ENCODE data around the gene EFHD1. TPM values are rescaled to one million over a fixed set of nuclear protein-coding genes. Genes with fewer than 3 reads are reported as not detected.
"Not testable (repeated sequence)": the region's sequence is repeated elsewhere in the genome, so short reads cannot be mapped to it uniquely, and the experiment has no call there.

Gene EFHD1
- total RNA-seq, 1 experiment from 2014 or later = 0.52 TPM

- no peak for DNase-seq (ENCODE audit: low read depth)
Observed at GRCh38 chr2:232647261-232647660, 13.9 kb downstream of the EFHD1 start.

DNA sequence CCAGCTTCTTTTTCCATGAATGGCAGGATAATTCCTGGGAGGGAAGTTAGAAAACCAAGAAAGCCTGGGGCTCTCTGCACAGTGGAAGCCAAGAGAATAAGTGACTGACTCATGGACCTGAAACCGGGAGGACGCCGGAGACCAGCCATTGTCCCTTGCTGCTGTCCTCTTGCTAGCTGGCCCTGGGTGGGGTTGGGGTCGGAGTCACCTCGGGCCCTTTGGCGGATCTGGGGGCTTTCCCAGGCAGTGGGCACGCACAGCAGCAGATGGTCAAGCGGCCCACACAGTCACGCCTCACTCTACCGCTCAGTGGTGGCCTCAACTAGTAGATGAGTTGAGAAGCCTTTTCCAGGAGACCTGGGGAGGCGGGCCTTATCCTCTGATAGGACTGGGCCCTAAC is 15.6 kb downstream of the EFHD1 start:
- DNase-seq (ENCODE audit: low read depth) = no peak

DNA sequence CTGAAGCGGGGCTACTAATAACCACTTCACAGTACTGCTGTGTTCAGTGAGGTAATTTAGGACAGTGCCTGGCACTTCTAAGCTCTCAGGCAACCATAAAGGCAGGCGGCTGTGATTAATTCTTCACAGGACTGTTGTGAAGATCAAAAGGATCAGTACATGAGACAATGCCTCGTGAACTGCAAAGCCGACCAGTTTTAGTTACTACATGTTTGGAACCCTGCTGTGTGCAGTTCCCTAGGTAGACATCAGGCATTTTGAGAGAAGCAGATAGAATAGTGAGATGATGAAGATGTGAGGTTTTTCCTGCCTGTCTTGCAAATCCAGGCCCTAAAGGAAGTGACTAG is 19.1 kb downstream of the EFHD1 start:
- DNase-seq (ENCODE audit: low read depth) = no peak

GRCh38 chr2:232653441-232653840 is 20.0 kb downstream of the EFHD1 start:
- no peak for DNase-seq (ENCODE audit: low read depth)

DNA sequence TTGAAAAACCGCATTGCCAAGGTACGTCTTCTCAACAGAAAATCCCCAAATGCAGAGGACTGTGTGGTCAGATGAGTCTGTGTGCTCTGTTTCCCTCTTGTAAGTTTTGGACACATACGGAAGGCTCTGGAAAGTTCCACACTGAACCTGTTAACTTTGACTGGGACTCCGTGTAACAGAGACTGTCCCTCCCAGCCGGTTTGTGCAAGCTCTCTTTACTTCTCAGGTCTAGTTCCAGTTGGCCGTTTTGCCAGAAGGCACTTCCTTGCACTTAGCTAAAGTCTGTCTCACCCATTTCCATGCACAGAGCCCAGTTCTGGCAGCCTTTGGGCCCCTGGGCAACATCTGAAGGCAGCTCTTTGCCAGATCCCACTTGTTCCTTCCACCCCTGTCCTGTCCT is 22.0 kb downstream of the EFHD1 start:
- no peak for DNase-seq (ENCODE audit: low read depth)

- DNase-seq (ENCODE audit: low read depth) = peak; percentile 32
Observed at GRCh38 chr2:232658217-232658785, 24.9 kb downstream of the EFHD1 start.

DNA sequence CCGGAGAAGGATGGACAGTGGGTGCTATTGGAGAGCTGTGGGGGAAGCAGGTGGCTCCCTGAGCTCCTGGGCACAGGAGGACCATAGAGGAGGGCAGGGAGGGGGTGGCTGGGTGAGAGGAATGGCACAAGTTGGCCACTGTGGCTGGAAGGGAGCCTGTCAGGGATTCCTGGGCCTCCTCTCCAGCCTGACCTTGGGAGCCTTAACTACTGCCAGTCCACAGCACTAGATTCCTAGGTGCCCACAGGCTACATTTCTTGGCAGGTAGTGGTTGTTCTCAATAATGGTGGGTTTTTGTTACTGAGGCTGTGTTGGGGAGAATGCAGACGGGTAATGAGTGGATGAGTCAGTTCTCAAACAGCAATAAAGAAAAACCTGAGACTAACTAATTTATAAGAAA is 26.0 kb downstream of the EFHD1 start:
- no peak for DNase-seq (ENCODE audit: low read depth)

DNA sequence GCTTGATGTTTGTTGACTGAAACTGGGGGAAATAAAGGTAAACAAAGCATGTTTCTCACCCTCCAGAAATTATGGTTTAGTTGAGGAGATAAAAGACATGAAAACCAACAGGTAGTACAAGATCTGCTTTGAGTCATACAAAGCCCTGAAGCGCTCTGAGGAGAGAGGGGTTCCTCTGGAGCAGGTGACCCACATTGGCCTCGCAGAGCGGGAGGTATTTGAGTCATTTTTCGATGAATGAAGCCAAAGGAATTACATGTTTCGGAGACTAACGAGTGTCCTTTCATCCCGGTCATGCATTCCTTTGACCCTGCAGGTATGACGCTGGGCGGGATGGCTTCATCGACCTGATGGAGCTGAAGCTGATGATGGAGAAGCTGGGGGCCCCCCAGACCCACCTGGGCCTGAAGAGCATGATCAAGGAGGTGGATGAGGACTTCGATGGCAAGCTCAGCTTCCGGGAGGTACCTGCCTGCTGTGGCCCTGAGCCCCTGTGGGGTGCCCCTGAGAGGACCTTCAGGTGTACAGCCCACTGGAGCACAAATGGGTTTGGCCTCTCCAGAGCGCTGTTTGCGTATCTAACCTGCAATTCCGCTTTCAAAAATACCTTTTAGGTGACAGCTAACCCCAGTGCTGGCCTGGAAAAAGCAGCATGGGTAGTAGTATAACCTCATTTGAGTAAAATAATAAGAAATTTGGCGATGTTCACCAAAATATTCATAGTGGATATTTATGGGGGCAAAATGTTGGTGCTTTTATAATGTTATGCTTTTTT is 29.3 kb downstream of the EFHD1 start:
- no peak for DNase-seq (ENCODE audit: low read depth)

- no peak for DNase-seq (ENCODE audit: low read depth)
Observed at GRCh38 chr2:232666051-232666805, 32.8 kb downstream of the EFHD1 start.

- no peak for DNase-seq (ENCODE audit: low read depth)
Observed at GRCh38 chr2:232667989-232668583, 34.7 kb downstream of the EFHD1 start.

DNA sequence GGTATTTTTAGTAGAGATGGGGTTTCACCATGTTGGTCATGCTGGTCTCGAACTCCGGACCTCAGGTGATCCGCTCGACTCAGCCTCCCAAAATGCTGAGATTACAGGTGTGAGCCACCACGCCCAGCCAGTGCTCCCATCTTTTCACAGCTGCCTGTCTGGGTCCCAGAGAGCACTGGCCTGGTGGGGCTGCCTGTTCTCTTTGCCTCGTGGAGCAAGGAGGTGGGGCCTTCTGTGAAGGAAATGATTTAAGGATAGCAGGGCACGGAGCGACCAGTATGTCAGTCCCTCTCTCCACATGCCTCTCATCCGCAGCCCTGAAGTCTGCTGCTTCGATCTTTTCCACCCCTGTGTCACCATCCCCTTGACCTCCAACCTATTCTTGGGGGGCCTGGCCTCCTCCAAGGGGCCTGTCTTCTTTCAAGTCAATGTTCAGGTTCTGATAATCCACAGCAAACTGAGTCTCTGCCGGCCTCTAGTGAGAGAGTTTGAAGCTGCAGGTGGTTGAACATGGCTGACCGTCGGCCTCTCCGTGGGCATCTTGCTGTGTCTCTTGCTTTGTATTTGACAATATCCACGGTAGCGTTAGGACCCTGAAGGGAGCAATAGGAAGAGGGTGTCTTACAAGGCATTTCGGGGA is 35.5 kb downstream of the EFHD1 start:
- DNase-seq (ENCODE audit: low read depth) = no peak

DNA sequence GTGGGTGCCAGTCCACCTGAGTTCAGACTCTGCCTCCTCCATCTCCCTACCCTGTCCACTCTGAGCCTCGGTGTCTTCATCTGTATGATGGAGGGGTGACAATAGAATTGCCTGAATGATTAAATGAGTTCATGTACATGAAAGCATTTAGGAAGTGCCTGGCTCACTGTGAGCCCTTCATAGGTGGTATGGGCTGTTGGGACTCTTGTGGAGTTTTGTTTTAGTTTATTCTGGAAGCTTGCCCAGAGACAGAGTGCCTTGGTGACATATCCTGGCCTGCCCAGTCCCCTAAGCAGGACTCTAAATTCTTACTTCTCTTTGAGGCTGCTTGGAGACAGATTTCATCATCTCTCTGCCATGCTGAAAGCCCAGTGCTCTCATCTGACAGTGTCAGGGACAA is 39.2 kb downstream of the EFHD1 start:
- DNase-seq (ENCODE audit: low read depth) = no peak

- no peak for DNase-seq (ENCODE audit: low read depth)
Observed at GRCh38 chr2:232674491-232674890, 41.1 kb downstream of the EFHD1 start.

DNA sequence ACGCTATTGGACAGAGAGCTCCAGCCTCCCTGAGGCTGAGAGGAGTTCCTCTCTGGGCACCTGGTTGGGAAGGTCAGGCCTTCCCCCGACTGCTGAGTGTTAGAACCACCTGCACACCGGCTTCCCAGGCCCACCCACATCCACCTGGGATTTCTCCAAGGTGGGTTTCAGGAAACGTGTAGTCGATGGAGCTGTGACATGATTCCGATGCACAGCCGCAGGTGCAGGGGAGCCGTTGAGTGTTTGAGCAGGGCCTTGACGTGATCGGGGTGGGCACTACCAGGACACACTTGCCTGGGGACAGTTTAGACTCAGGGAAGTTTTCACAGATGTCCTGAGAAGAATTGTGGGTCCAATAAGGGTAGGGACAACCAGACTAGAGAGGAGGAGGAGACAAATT is 42.0 kb downstream of the EFHD1 start:
- no peak for DNase-seq (ENCODE audit: low read depth)

GRCh38 chr2:232680006-232680405 is 46.6 kb downstream of the EFHD1 start:
- DNase-seq (ENCODE audit: low read depth) = no peak

- no peak for DNase-seq (ENCODE audit: low read depth)
Observed at GRCh38 chr2:232681527-232681926, 48.1 kb downstream of the EFHD1 start.

DNA sequence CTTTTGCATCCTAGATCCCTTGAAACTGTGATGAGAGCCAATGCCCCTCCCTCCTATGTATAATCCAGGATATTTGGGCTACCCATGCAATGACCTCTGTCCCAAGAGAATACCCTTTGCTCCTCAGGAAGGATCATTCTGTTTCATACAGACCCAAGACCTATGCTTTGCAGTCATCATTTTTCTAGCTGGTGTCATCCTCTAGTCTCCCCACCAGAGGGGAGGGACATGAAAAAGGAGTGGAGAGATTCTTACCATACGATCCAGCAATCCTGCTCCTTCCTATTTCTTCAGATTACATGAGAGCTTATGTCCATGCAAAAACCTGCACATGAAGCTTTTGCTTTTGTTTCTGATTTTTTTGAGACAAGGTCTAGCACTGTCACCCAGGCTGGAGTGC is 50.0 kb downstream of the EFHD1 start:
- DNase-seq (ENCODE audit: low read depth) = no peak

GRCh38 chr2:232685391-232685790 is 52.0 kb downstream of the EFHD1 start:
- DNase-seq (ENCODE audit: low read depth) = not testable (repeated sequence)

GRCh38 chr2:232687382-232688160 is 54.2 kb downstream of the EFHD1 start:
- DNase-seq (ENCODE audit: low read depth) = peak; percentile 80

DNA sequence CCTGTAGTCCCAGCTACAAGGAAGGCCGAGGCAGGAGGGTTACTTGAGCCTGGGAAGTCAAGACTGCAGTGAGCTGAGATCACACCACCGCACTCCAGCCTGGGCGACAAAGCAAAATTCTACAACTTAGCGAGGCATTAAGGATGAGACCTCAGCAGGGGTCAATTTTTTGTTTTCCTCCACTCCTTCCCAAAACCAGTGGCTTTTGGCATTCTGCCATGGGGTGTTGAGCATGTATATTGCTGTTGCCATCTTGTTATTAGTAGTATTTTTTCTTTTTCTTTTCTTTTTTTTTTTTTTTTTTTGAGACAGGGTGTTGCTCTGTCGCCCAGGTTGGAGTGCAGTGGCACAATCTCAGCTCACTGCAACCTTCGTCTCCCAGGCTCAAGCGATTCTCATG is 54.8 kb downstream of the EFHD1 start:
- no peak for DNase-seq (ENCODE audit: low read depth)

Data from LHCN-M2 (cell line).